HG03039 (cell line): Measurements from ENCODE around the gene TMOD4.
"Not testable (repeated sequence)": the region's sequence is repeated elsewhere in the genome, so short reads cannot be mapped to it uniquely, and the experiment has no call there.

ENCODE experiments used
- ATAC-seq: cut with Tn5 transposase; IDR thresholded peaks from one replicate; pipeline ENCODE4 v1.9.1; 2021; ENCODE audit warnings: mild to moderate bottlenecking, moderate library complexity; ENCODE audit not compliant: unreplicated experiment

TMOD4 gene

DNA sequence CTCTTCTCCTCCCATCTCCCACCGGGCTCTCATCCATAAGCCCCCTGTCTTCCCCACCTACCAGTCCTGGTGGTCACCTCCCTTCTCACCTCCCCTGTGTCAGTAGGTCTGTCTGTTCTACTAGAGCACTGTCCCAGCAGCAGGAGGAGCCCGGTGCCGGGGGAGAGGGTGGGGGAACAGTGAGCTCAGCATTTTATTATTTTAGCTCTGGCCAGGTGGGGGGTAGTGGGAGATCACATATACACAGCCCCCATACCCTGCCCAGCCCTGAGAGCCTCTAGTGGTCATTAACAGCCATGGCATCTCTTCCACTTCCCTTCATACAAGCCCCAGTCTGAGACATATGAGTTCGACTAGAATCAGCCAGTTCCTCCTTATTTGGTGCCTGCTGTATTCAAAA lies at the start of gene TMOD4:
Gene TMOD4 (minus strand): TSS at position 119 of the 400 bp plus-strand sequence. CDS start 1,106 bp downstream, outside the sequence.
- no peak for ATAC-seq

DNA sequence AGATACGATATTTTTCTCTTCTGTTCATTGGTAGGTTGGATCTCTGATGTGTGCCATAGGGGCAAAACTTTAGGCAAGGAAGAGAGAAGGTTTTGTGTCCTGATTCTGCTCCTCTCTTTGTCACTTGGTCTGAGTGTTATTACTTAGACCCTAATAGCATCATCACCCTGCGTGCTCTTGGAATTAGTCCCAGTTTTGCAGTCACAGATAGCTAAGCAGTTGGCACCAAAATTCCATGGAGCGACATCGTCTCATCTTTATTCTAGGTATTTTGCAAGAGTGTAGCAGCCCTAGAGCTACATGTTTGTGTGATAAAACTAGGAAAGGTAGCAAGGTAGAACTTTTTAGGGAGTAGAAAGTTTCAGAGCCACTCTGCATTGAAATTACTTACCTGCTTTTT lies 46.3 kb upstream of the TMOD4 start:
- no peak for ATAC-seq

DNA sequence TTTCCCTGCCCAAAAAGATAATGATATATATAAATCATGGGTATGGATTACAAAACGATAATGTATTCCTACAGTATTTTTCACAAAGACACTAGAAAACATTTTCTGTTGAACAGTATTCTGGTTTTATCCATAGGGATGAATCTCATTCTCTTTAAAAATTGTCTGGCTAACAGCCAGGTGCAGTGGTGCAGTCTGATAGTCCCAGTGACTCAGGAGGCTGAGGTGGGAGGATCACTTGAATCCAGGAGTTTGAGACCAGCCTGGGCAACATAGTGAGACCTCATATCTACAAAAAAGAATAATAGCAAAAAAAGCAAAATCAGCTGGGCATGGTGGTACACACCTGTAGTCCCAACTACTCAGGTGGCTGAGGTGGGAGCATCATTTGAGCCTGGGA lies 45.8 kb upstream of the TMOD4 start:
- no peak for ATAC-seq

DNA sequence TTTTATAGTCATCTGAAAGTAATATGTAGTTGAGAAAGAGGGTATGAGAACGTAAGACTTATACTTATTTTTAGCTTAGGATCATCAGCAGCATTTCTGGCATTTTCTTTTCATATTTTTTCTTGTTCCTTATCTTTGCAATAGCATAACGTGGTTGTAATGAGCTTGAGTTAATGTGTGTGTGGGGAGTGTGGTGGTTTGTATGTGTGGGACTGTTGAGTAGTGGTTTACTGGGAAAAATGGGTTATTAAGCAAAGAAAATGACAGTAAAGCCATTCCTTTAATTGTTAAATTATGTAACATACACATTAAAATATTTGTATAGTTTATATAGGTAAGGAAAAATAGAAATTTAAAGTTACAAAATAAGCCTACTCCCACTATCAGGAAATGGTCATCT lies 37.8 kb upstream of the TMOD4 start:
- ATAC-seq = no peak

DNA sequence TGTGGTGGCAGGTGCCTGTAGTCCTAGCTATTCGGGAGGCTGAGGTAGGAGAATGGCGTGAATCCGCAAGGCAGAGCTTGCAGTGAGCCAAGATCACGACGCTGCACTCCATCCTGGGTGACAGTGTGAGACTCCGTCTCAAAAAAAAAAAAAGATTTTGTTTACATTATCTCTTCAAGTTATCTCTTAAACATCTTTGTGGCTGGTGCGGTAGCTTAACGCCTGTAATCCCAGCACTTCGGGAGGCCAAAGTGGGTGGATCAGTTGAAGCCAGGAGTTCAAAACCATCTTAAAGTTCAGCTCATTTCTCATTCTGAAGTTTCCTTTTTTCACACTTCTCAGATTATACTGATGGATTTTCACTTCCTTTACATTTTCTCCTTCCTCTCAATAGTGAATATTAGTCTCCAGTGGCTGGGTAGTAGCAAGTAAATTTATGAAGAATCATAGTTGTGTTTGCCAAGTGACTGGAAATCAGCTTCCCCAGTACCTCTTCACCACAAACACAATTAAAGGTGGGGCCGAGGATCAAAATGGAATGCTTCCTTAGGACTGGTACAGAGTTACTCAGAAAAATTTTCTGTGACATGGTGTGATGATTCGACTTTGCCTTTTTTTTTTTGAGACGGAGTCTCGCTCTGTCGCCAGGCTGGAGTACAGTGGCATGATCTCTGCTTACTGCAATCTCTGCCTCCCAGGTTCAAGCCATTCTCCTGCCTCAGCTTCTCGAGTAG lies 36.4 kb upstream of the TMOD4 start:
- no peak for ATAC-seq

DNA sequence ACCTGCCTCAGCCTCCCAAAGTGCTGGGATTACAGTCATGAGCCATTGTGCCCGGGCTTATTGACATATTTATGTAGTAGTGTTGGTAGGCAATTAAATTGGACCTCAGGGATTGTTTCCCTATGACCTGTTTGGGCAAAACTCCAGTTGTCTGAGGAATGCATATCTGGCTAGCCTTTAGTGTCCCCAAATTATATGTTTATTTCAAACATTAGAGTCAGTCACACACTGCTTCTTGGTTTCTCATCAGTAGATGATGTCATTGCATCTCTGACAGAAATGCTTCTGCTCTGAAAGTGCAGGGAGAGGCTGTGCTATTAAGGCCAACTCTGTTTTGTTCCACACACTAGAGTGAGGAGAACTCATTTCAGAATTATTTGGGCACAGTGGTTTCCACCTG lies 35.0 kb upstream of the TMOD4 start:
- ATAC-seq = no peak

DNA sequence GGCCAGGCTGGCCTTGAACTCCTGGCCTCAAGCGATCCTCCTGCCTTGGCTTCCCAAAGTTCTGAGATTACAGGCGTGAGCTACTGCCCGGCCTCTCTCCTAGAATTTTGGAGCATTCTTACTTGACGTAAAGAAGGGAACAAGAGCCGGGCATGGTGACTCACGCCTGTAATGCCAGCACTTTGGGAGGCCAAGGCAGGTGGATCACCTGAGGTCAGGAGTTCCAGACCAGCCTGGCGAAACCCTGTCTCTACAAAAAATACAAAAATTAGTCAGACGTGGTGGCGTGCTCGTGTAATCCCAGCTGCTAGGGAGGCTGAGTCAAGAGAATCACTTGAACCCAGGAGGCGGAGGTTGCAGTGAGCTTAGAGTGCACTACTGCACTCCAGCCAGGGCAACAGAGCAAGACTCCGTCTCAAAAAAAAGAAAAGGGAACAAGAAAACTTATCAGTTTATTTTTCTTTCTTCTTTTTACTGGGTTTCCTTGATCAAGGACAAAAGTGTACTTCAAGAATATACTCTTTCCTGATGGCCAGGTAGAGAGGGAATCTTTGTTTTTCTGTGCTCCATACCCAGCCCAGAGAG lies 29.7 kb upstream of the TMOD4 start:
- not testable (repeated sequence) for ATAC-seq

DNA sequence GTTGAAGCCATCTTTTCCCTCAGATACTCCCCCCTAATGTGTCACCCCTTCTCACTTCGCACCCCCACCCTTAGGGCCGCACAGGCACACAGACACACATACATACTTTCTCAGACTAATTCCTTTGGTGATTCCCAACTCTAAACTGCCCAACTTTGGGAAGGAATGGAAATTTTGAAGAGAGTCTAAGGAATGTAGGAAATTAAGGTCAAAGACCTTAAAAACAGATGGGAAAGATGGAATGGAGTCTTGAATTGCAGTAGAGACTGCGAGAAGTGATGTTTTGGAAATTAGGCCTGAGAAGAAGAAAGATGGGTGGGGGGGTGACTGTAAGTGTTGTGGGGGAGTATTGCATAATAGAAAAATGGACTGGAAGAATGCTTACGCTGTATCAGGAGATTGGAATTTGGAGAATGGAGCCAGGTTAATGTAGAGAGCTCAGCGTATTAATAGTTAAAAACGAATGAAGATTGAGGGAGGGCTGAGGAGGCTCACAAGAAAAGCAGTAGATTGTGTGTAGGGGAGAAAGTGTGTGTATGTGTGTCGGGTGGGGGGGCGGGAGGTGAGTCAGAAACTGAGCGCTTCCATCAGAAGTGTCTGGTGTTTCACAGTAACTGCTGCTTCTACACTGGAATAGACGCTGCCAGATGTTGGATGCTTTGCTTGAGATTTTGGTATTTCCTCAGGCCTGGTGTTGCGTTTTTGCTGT lies 24.2 kb upstream of the TMOD4 start:
- no peak for ATAC-seq

DNA sequence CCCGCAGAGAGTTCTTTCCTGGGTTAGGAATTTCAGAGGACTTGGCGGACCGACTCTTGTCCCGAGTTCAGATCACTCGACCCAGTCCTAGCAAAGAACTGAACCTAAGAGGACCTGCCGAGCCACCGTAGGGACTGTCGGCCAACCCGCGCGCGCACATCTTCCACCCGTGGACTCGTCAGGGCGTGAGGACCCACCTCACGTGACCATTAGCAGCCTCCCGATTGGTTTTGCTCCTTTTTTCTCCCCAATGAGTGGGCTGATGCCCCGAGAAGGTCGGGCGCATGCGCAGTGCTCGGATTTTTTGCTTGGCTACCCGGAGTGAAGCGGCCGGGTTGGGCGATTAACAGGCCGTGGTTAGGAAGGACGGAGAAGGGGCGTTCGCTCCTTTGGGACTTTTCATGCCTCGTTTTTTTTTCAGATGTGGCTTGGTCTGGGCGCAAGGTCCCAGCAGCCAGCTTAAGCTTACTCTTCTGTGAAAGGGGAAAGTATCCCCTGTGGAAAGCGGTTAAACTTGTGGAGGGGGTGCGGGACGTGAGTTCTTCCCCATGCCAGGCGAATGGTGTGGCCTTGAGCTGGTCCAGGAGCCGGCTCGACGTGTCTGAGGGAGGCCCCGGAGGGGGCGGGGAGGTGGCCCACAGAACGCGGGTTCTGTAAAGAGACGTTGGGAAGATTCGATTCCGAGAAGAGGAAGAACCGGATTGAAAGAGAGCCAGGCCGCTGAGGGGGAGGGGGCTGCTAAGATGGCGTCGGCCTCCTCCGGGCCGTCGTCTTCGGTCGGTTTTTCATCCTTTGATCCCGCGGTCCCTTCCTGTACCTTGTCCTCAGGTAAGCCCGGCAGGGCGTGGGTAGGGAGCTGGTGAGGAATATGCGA lies 22.7 kb upstream of the TMOD4 start, which contains the start of gene PIP5K1A:
Gene PIP5K1A (plus strand): TSS at position 299 of the 874 bp plus-strand sequence. CDS start 445 bp downstream, at position 744.
- ATAC-seq = peak; percentile 75

DNA sequence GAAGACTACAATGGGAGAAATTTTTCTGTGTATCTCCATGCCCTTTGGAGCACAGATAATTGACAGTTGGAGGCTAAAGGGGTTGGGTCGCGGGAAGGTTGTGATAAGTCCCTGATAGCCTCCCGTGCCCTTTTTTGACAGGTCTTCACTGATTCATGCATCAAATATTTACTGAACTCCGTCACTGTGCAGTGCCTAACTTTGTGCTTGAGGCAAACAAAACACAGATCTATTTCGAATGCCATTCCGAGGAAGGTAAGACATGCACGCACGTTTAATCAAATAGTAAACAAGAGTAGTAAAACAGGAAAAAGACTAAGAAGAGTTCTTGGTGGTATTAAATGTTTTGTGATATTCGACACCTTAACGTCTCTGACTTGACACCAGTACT lies 22.1 kb upstream of the TMOD4 start:
- no peak for ATAC-seq

DNA sequence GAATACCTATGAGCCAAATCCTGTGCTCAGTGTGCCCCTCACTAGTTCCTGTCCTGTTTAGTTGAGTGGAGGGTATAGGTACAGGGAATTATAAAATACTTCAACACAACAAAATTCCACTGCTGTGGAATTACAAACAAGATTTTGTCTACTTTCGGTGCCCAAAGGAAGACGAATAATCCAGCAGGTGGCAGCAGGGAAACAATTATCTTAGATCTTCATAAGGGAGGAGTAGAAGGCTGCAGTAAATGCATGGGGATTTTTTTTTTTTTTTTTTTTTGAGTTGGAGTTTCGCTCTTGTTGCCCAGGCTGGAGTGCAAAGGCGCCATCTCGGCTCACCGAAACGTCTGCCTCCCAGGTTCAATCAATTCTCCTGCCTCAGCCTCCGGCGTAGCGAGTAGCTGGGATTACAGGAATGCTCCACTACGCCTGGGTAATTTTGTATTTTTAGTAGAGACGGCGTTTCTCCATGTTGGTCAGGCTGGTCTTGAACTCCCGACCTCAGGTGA lies 20.6 kb upstream of the TMOD4 start:
- no peak for ATAC-seq

DNA sequence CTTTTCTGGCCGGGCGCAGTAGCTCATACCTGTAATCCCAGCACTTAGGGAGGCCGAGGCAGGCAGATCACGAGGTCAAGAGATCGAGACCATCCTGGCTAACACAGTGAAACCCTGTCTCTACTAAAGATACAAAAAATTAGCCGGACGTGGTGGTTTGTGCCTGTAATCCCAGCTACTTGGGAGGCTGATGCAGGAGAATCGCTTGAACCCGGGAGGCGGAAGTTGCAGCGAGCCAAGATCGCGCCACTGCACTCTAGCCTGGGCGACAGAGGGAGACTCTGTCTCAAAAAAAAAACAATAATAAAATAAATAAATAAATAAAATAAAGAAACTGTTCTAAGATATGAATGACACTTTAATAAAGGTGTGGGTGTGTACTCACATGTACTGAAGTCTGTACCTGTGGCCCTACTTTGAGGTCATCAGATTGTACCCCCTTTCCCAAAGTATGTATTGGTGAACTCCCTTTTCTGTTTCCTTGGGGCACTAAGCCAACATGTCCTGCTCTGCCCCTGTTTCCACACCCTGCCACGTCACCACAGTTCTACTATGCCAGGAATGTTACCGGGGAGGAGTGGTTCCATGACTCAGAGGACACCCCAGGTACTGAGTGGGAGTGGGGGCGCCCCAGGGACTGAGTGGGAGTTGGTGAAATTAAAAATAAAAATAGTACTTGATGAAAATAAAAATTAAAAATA lies 19.3 kb upstream of the TMOD4 start:
- not testable (repeated sequence) for ATAC-seq

DNA sequence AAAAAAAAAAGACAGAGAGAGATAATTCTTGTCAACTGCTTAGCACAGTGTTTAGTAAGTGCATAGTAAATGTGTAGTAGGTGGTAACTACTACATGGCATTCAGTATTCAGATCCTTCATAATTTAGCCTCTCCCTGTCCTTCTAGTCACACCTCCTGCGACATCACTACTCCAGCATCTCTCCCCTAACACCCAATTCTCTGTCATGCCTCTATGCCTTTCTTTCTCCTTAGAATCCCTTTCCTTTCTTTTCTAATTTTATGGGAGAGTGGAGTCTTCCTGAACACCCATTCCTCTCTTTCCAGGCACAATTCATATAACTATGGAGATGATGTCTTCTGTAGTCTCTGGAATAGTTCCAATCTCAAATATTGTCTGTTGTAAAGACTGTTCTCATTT lies 18.1 kb upstream of the TMOD4 start:
- no peak for ATAC-seq

DNA sequence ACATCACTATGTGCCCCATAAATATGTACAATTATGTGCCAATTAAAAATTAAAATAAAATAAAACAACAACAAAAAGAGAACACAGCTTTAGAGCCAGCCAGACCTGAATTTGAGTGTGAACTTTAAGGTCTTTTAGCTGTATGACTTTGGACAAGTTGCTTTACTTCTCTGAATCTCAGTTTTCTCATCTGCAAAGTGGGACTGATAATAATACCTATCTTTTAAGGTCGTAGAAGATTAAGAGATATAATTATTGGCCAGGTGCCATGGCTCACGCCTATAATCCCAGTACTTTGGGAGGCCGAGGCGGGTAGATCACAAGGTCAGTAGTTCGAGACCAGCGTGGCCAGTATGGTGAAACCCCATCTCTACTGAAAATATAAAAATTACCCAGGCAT lies 17.5 kb upstream of the TMOD4 start:
- ATAC-seq = no peak

DNA sequence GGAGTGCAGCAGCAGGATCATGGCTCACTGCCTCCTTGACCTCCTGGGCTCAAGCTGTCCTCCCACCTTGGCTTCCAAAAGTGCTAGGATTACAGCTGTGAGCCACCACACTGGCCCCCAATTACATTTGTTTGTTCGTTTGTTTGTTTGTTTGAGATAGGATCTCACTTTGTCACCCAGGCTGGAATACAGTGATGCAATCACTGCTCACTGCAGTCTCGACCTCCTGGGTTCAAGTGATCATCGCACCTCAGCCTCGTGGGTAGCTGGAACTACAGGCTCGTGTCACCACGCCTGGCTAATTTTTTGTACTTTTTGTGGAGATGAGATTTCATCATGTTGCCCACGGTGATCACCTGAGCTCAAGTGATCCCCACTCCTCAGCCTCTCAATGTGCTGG lies 16.3 kb upstream of the TMOD4 start:
- ATAC-seq = no peak

DNA sequence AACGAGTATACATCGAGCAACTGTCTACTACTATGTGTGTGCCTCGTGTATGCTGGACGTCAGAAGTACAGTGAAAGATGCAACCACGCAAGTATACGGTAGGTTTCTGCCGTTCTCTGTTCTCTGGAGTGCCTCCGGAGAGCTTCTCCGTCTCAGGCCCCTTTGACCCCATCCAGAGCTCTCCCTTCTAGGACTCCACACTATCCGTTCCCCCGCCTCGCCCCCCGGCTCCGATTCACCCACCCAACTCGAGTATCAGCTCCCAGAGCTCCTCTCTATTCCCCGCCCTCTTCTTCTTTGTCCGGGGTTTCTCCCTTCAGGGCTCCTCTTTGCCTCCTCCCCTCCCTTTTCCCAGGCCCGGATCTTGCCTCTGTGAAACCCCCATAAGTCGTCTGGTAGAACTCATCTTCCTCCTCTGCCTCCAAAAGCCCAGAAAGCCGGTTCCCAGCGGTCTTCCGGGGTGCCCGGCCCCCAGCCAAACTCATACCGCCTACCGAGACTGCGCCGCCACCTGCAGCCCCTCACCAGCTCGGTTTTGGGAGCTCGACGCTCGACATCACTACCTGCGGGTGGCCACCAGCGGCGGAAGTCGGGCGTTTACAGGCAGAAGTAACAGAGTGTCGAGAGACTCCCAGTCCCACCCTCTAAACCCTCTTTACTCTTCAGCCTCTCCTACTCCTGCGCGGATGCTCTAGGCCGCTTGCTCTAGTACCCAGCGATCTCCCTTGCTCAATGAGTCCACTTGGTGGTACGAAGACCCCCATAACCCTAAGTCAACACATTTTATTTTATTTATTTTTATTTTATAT lies 14.1 kb upstream of the TMOD4 start, which contains the start of gene VPS72:
Gene VPS72 (minus strand): TSS at position 561 of the 809 bp plus-strand sequence. CDS start 76 bp downstream, at position 485.
- ATAC-seq = peak; percentile 80

DNA sequence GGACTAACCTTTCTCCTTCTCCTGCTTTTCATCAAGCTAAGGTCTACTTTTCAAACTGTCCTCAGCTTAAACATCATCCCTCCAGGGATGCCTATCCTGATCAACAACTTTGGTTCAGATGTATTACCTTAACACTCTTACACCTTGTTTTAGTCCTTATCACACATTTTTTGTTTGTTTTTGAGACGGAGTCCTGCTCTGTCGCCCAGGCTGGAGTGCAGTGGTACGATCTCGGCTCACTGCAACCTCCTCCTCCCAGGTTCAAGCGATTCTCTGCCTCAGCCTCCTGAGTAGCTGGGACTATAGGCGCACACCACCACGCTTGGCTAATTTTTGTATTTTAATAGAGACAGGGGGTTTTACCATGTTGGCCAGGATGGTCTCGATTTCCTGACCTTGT lies 12.9 kb upstream of the TMOD4 start:
- not testable (repeated sequence) for ATAC-seq

DNA sequence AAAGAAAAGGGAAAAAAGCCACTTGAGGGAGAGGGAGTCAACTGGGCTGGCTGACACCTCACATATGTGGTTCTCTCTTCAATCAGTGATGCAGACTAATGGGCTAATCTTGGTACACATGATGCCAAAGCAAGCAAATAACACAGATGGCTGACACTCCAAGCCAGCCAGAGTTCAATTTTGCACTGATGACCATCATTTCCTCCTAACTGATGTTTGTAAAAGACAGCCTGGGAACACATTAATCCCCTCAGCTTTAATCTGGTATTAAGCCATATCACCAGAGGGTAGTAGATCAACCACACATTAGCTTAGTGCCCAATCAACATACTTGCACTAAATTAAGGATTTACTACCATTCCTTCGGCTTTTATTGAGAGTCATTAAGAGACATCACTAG lies 11.4 kb upstream of the TMOD4 start:
- ATAC-seq = no peak

DNA sequence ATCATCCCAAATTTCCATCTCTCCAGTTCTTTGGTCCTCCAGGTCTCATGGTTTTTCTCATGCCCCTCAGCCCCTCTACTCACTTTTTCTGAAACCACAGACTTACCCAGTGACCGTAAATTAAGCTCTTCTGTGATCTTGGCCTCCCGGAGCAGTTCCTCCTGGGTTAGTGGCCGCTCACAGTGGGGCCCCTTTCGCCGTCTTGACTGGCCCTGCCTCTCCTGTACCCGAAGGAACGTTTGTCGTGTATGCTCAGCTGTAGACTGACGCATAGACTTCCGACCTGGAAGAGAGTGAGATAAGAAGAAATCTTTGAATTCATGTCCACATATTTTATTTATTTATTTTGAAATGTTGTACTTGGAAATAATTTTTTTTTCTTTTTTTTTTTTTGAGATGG lies 8.4 kb upstream of the TMOD4 start:
- no peak for ATAC-seq
